NCI-H524 (cell line): ENCODE measurements around the gene KIF26A.

ENCODE experiments used
- DNase-seq, 2 experiments: peaks; one replicate each; lab custom pipeline; 2025; lab: John Stamatoyannopoulos, UW

The KIF26A gene

GRCh38 chr14:104138098-104138717 is at the start of gene KIF26A:
TSS of gene KIF26A (plus strand) at chr14:104138587. CDS start at chr14:104138723, 136 bp downstream.
- peak; percentile 85 to 87 for DNase-seq

GRCh38 chr14:104090071-104090748 is 48.2 kb upstream of the KIF26A start:
- no peak for DNase-seq

GRCh38 chr14:104091061-104091926 is 47.1 kb upstream of the KIF26A start:
- peak in 1 of 2 experiments; percentile 36 for DNase-seq

GRCh38 chr14:104091927-104092771 is 46.2 kb upstream of the KIF26A start:
- DNase-seq = no peak

GRCh38 chr14:104092931-104093365 is 45.4 kb upstream of the KIF26A start:
- DNase-seq = no peak

DNA sequence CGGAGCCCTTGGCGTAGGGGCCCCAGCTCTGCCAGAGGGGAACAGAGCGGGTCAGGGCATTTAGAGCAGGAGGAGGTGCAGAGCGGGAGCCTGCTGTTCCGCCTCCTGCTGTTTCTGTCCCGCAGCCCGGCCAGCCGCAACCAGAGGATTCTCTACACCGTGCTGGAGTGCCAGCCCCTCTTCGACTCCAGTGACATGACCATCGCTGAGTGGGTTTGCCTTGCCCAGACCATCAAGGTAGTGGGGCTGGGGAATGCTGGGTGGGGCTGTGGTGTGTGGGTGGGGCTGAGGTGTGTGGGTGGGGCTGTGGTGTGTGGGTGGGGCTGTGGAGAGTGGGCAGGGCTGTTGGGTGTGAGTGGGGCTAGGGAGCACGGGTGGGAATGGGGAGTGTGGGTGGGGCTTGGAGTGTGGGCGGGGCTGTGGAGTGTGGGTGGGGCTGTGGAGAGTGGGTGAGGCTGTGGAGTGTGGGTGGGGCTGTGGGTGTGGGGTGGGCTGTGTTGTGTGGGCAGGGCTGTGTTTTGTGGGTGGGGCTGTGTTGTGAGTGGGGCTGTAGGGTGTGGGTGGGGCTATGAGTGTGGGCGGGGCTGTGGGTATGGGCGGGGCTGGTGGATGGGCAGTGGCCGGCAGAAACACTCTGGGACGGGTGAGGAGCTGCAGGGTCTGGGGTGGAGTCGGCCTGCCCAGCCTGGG is 44.9 kb upstream of the KIF26A start:
- no peak for DNase-seq

- peak in 1 of 2 experiments; percentile 25 for DNase-seq
These were observed 44.2 kb upstream of the KIF26A start for GRCh38 chr14:104094056-104094708.

DNA sequence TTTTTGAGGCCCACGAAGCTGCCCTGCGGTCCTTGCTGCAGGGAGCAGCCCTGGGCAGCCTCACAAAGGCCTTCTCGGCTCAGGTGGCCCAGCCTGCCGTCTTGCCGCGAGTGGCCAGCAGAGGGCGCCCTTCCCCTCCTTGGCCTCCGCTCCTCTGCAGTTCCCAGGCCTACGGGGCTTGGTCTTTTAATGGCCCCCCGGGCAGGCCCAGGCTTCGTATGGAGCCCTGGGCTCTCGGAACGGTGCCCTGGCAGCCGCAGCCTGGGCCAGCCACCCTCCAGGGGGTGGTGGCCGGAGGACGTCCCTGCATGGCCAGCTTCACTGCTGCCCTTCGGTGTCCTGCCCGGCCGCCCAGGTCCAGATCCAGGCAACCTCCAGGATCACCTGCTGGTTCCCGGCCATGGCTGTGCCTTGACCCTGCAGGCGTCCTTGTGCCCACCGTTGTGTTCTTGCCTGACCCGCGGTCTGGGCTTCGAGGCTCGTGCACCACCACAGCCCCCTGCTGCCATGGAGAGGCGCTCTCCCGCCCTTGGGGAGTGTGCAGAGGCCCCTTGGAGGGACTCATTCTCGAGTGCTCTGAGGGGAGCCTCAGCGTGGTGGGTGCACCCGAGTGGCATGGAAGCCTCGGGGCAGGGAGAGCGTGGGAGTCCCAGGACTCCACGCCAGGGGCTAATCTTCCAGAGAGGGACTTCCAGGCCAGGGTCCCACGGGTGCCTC is 43.5 kb upstream of the KIF26A start:
- peak; percentile 39 to 72 for DNase-seq

- no peak for DNase-seq
These were observed 42.7 kb upstream of the KIF26A start for GRCh38 chr14:104095426-104096310.

- DNase-seq = no peak
These were observed 42.1 kb upstream of the KIF26A start for GRCh38 chr14:104096318-104096717.

DNA sequence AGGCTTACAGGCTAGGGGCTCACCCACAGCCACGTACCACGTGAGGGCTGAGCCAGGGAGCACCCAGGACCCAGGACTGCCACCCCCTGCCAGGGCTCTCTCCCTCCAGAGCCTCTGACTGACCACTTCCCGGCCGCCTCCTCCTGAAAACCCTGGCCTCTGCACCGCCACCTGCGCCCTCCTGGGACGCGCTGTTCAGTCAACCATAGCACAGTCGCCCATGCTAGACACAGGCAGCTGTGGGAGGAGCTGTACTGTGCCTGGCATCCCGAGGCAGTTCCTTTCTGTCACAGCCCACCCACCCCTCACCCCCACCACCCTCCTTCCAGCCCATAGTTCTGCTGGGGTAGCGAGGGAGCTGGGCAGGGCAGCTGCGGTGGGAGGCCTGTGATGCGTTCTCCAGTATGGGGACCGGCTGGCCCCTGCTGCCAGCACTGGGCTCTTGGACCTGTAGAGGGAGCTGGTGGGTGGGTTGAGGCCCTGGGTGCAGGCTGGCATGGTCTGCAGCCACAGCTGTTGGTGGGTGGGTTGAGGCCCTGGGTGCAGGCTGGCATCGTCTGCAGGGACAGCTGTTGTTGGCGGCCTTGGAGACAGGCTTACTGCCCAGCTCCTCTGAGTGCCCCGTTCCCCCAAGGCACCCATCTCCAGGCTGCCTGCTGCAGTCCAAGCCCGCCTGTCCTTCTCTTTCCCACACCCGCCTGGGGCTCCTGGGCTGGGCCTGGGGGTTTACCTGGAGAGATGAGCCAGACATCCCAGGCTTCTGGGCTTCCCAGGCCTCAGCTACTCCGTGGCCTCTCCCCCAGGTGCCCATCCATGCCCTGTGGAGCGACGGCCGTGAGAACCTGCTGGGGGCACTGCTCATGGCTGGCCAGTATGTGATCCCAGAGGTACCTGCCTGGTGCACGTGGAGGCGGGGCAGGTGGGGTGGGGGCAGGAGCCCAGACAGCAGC is 41.4 kb upstream of the KIF26A start:
- peak; percentile 71 to 86 for DNase-seq

GRCh38 chr14:104098272-104099095 is 39.9 kb upstream of the KIF26A start:
- DNase-seq = no peak

DNA sequence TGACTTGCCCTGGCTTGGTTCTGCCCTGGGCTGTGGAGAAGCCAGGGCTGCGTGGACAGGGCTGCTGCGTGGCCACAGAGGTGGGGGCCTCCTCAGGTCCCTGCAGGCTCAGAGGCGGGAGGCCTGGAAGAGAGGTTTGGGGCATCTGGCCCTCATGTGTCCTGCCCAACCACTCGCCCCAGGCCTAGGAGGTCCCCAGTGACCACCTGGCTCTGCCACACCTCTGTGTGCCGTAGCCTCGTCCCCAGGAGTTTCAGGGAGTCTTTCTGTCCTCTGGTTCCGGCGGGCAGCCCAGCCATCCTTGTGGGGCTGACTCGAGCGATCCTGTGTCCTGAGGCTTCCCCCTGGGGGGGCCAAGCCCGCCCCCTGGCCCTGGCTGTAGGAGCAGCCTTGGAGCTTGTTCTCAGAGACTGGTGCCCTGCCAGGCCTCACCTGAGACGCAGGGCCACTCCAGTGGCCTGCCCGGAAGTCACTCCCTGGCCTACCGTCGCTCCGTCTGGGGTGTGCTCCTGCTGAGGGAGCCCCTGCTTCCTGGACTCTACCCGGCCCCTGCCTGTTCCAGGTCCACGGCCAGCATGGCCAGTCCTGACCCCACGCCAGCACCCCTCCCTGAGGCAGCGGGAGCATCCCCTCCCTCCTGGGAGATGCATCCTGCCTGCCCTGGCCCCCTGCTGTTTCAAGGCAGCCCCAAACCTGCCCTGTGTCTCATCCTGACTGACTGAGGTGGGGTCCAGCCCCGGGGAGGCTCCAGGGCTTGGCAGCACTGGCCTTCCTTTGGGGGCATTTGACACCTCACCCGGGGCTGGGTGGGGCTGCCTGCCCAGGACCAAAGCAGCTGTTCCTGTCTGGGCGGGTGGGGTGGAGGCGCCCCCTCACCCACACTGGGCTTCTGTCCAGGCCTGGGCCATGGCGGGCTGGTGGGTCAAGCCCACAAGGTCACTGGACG is 39.0 kb upstream of the KIF26A start:
- DNase-seq = no peak

GRCh38 chr14:104100171-104101085 is 38.0 kb upstream of the KIF26A start:
- DNase-seq = no peak
